Ovary (tissue), 9 donors: Measurements from ENCODE around the gene HIBADH. TPM values are rescaled to one million over a fixed set of nuclear protein-coding genes. Genes with fewer than 3 reads are reported as not detected.

Experiments used
- DNase-seq, 5 donors: peaks; one replicate each; pipeline ENCODE4 v3.0.0-alpha.2; 2019 to 2020
- H3K27ac ChIP-seq, 2 donors: fragments of 200-600 bp; one replicate each; pipeline versions ENCODE4 v1.5.1 to v1.8.0; 2019 to 2022
- H3K27me3 ChIP-seq: fragments of 200-600 bp; one replicate; pipeline ENCODE4 v1.8.0; 2022
- H3K36me3 ChIP-seq: fragments of 200-600 bp; sonication (generic); one replicate; pipeline ENCODE4 v1.5.1; 2019
- H3K4me1 ChIP-seq: one replicate; pipeline ENCODE4 v1.8.1; 2013; ENCODE audit warnings: mild to moderate bottlenecking, moderate library complexity; ENCODE audit not compliant: insufficient read depth
- H3K4me3 ChIP-seq: fragments of 200-600 bp; sonication (generic); one replicate; pipeline ENCODE4 v1.5.1; 2017
- H3K9me3 ChIP-seq, 2 donors: fragments of 200-600 bp in 1 of 2; sonication (generic) in 1 of 2; one replicate each; pipeline versions ENCODE4 v1.5.1 to v1.8.1; 2013 to 2019; ENCODE audit warnings: mild to moderate bottlenecking in 1 of 2, moderate library complexity in 1 of 2
- CTCF ChIP-seq, 3 donors: fragments of 450-650 bp in 2 of 3; fragments of 200-600 bp in 1 of 3; IDR thresholded peaks; one replicate each; pipeline versions ENCODE4 v1.5.1 to v1.8.0; 2016 to 2022; ENCODE audit warnings: antibody characterized with exemption in 3 of 3, mild to moderate bottlenecking in 1 of 3
- EP300 ChIP-seq: sonication (generic); formaldehyde crosslinking; IDR thresholded peaks from one replicate; pipeline ENCODE4 v1.6.1; 2017; ENCODE audit warnings: antibody characterized with exemption
- POLR2A ChIP-seq: fragments of 450-650 bp; IDR thresholded peaks from one replicate; pipeline ENCODE4 v1.6.1; 2017; ENCODE audit warnings: antibody characterized with exemption, mild to moderate bottlenecking, moderate library complexity
- WGBS, 3 donors: extraction: QIAGEN DNeasy Blood & Tissue Kit in 1 of 3; methylation state at CpG; one replicate each; pipeline versions ENCODE4 v1.1.5 to v1.1.7; 2013 to 2017; 5-methylcytosine and 5-hydroxymethylcytosine counted together
- intact Hi-C, 4 donors: fragments of 100-400 bp; cut with DNase I; formaldehyde crosslinking; loops; one replicate each; pipeline versions ENCODE4 v1.11.0 to v1.15.1; 2022 to 2023
- polyA plus RNA-seq, 2 donors: library from polyadenylated mRNA; stranded (reverse); fragments of 200-250 nt in 1 of 2; fragments of 350-450 nt in 1 of 2; fragmentation: Illumina TruSeq in 1 of 2; extraction: RNeasy Lipid Tissue Mini Kit (QIAGEN cat#74804) in 1 of 2; gene quantifications; one replicate each; pipeline ENCODE4 v1.2.3, GENCODE V29; 2013 to 2014
- total RNA-seq, 7 donors: library from RNA; depleted of rRNA in 2 of 7; stranded (reverse); fragments of >200 nt in 2 of 7; fragmentation: NEBNext Ultra II Directional in 3 of 7; extraction: Animal tissue kit (Norgen Biotek cat#: 25700) in 3 of 7; gene quantifications; one replicate each; pipeline versions ENCODE4 v1.1.0 to v1.2.4, GENCODE V29; 2016 to 2023
- donor health status: DM: no; HTN: no; CAD: no; lungs with moderate emphysema.
- donor health status: DM: no; HTN: no; CAD: no.
- donor health status: Bipolar disorder and iron deficiency.
- donor health status: DM: yes; HTN: yes; CAD: no.
- donor health status: DM: no; HTN: no; CAD: no.
- donor health status: DM: yes; HTN: yes; CAD: no.

Gene HIBADH
- total and polyA plus RNA-seq, 9 donors, result 24.4 to 76.0 (median 36.9) TPM

- no peaks in the 10 kb centered on the region for H3K36me3 ChIP-seq
Observed at GRCh38 chr7:27661811-27662489, 733 bp downstream of the HIBADH start.

GRCh38 chr7:27656724-27657123 is 6.0 kb downstream of the HIBADH start:
- intact Hi-C loops, result no loop called here
- DNase-seq, result no peak
- Histone ChIP-seq H3K4me1 (no peaks in the 10 kb centered on the region), H3K36me3 (no peaks in the 10 kb centered on the region), H3K27ac (no peak overlapping the region), H3K4me3 (no peak overlapping the region), H3K27me3 (no peaks in the 10 kb centered on the region), H3K9me3 (no peaks in the 10 kb centered on the region)
- TF ChIP-seq POLR2A, result no peak
- TF ChIP-seq CTCF (IDR thresholded peaks at IDR 0.05), result no peak
- no peak for TF ChIP-seq EP300
- 74 to 83% (median 81%) methylated on average over 2 of the region's 2 CpGs for WGBS, 3 donors

More at GRCh38 chr7:27661811-27662489, 733 bp downstream of the HIBADH start:
- Histone ChIP-seq H3K4me3 (peak overlapping the region; percentile 91), H3K27me3 (no peaks in the 10 kb centered on the region), H3K27ac (peak overlapping the region; percentile 69 to 84), H3K4me1 (no peaks in the 10 kb centered on the region), H3K9me3 (no peaks in the 10 kb centered on the region)
- TF ChIP-seq EP300, result no peak
- no peak for TF ChIP-seq POLR2A
- TF ChIP-seq CTCF (IDR thresholded peaks at IDR 0.05), result no peak
- 4 to 5% (median 4%) methylated on average over 18 of the region's 18 CpGs for WGBS, 3 donors
- DNase-seq, result peak in 3 of 5 donors; percentile 17 to 53 (median 50)
- intact Hi-C loops, result loop anchor here in 2 of 4 donors (2.0 kb wide), 2 partner anchors 77 to 79 kb away; partner anchors contain the start of gene TAX1BP1 (in 1 of the 2)

- no peak for DNase-seq
- Histone ChIP-seq H3K27ac (no peak overlapping the region), H3K36me3 (no peaks in the 10 kb centered on the region), H3K4me1 (no peaks in the 10 kb centered on the region), H3K9me3 (no peaks in the 10 kb centered on the region), H3K4me3 (no peak overlapping the region), H3K27me3 (no peaks in the 10 kb centered on the region)
- no peak for TF ChIP-seq POLR2A
- intact Hi-C loops, result no loop called here
- WGBS, 3 donors, result 96 to 100% (median 99%) methylated on average over 1 of the region's 1 CpG
Observed at GRCh38 chr7:27655184-27655583, 7.5 kb downstream of the HIBADH start.

GRCh38 chr7:27652518-27652917 is 10.2 kb downstream of the HIBADH start:
- no peak for DNase-seq
- H3K27me3 ChIP-seq, result no peaks in the 10 kb centered on the region
- H3K36me3 ChIP-seq, result no peaks in the 10 kb centered on the region
- WGBS, 3 donors, result 95 to 97% (median 97%) methylated on average over 6 of the region's 6 CpGs
- H3K4me1 ChIP-seq, result no peaks in the 10 kb centered on the region
- no peaks in the 10 kb centered on the region for H3K9me3 ChIP-seq
- no peak overlapping the region for H3K4me3 ChIP-seq
- intact Hi-C loops, result no loop called here
- H3K27ac ChIP-seq, result no peak overlapping the region
- no peak for TF ChIP-seq EP300
- no peak for TF ChIP-seq CTCF (IDR thresholded peaks at IDR 0.05)
- TF ChIP-seq POLR2A, result no peak

GRCh38 chr7:27651702-27652101 is 11.0 kb downstream of the HIBADH start:
- intact Hi-C loops, result no loop called here
- no peak overlapping the region for H3K4me3 ChIP-seq
- DNase-seq, result no peak
- no peaks in the 10 kb centered on the region for H3K9me3 ChIP-seq
- no peaks in the 10 kb centered on the region for H3K4me1 ChIP-seq
- H3K36me3 ChIP-seq, result no peaks in the 10 kb centered on the region
- no peak for TF ChIP-seq POLR2A
- no peak for TF ChIP-seq CTCF (IDR thresholded peaks at IDR 0.05)
- H3K27me3 ChIP-seq, result no peaks in the 10 kb centered on the region
- no peak overlapping the region for H3K27ac ChIP-seq
